GM19463 (cell line): ENCODE results near the gene KLHDC4.
"Not testable (repeated sequence)": the region's sequence is repeated elsewhere in the genome, so short reads cannot be mapped to it uniquely, and the experiment has no call there.

ENCODE experiments used
- ATAC-seq: cut with Tn5 transposase; IDR thresholded peaks from one replicate; pipeline ENCODE4 v1.9.1; 2021; ENCODE audit warnings: mild to moderate bottlenecking, moderate library complexity; ENCODE audit not compliant: unreplicated experiment

KLHDC4 gene

GRCh38 chr16:87685766-87686165 lies 80.0 kb downstream of the KLHDC4 start:
- ATAC-seq = no peak

GRCh38 chr16:87685405-87685755 lies 80.4 kb downstream of the KLHDC4 start:
- no peak for ATAC-seq

GRCh38 chr16:87684711-87685404 lies 80.9 kb downstream of the KLHDC4 start:
- no peak for ATAC-seq

- ATAC-seq = no peak
Observed at GRCh38 chr16:87684106-87684677, 81.6 kb downstream of the KLHDC4 start.

- no peak for ATAC-seq
Observed at GRCh38 chr16:87682852-87683399, 82.9 kb downstream of the KLHDC4 start.

- no peak for ATAC-seq
Observed at GRCh38 chr16:87681981-87682570, 83.7 kb downstream of the KLHDC4 start.

- ATAC-seq = not testable (repeated sequence)
Observed at GRCh38 chr16:87681051-87681602, 84.7 kb downstream of the KLHDC4 start.

- no peak for ATAC-seq
Observed at GRCh38 chr16:87680272-87680644, 85.5 kb downstream of the KLHDC4 start.

GRCh38 chr16:87679593-87680271 lies 86.1 kb downstream of the KLHDC4 start:
- ATAC-seq = no peak

- no peak for ATAC-seq
Observed at GRCh38 chr16:87678618-87679017, 87.2 kb downstream of the KLHDC4 start.

- no peak for ATAC-seq
Observed at GRCh38 chr16:87677830-87678229, 88.0 kb downstream of the KLHDC4 start.

GRCh38 chr16:87675111-87675719 lies 90.6 kb downstream of the KLHDC4 start:
- no peak for ATAC-seq

- ATAC-seq = no peak
Observed at GRCh38 chr16:87674419-87674818, 91.4 kb downstream of the KLHDC4 start.

GRCh38 chr16:87671715-87672270 lies 94.0 kb downstream of the KLHDC4 start:
- no peak for ATAC-seq

GRCh38 chr16:87671221-87671620 lies 94.6 kb downstream of the KLHDC4 start:
- ATAC-seq = no peak

GRCh38 chr16:87669672-87670071 lies 96.1 kb downstream of the KLHDC4 start:
- no peak for ATAC-seq

- ATAC-seq = no peak
Observed at GRCh38 chr16:87667946-87668345, 97.8 kb downstream of the KLHDC4 start.

- no peak for ATAC-seq
Observed at GRCh38 chr16:87667443-87667842, 98.3 kb downstream of the KLHDC4 start.

- ATAC-seq = no peak
Observed at GRCh38 chr16:87666919-87667318, 98.9 kb downstream of the KLHDC4 start.

- no peak for ATAC-seq
Observed at GRCh38 chr16:87665193-87665592, 100.6 kb downstream of the KLHDC4 start.

- no peak for ATAC-seq
Observed at GRCh38 chr16:87664792-87665191, 101.0 kb downstream of the KLHDC4 start.
